ENCODE results near the gene RHOC.

RHOC gene

DNA sequence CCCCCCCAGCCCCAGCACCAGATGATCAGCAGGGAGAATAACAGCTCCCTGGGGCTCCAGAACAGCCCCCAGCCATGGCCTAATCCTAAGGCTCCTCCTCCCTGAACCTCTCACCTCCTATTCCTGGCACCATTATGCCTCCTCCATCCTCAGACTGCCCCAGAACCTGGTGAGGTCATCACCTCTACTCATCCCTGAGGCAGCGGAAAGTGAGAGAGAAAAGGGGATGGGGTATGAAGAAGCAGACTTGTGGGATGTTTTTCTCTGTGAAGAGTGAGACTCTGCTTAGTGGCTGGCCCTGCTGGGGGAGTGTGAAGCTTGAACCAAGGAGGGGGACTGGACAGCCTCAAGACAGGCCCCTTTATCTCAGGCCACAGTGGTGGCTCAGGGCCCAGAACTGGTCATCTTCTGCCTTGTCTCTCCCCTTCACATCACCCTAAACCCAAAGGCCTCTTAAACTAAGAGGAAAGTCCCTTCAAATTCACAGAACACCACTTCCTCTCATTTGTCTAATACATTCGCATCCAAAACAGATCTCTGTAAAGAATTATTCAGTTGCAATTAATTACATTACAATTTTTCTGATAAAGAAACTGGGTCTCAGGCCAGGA is 10.4 kb upstream of the RHOC start:
- no peak for DNase-seq (ENCODE audit: low read depth in 2 of 2)

DNA sequence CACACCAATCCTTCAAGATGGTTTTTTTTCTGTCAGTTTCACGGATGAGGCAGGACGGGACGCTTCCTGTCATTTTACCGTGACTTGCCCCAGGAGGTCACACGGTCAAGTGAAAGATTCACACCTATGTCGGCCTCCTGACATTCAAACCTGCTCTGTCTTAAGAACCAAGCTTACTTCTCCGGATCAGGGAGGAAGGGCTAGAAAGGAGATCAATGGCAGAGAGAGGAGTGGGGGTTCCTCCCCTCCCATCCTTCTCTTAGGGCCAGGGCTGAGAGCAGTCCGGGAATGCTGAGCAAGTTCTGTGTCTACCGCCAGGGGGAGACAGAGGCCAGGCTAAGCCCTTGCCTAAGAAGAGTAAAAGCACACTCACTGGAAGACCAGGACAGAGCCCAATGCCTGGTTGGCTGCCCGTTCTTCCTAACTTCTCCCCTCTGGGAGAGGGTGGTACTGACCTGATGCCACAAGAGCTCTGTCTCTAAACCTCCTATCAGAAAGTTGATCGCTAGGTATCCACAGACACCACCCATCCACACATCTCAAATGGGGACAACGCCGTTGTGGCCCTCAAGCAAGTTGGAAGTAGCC is 9.3 kb upstream of the RHOC start:
- peak; percentile 67 to 80 for DNase-seq (ENCODE audit: low read depth in 2 of 2)

DNA sequence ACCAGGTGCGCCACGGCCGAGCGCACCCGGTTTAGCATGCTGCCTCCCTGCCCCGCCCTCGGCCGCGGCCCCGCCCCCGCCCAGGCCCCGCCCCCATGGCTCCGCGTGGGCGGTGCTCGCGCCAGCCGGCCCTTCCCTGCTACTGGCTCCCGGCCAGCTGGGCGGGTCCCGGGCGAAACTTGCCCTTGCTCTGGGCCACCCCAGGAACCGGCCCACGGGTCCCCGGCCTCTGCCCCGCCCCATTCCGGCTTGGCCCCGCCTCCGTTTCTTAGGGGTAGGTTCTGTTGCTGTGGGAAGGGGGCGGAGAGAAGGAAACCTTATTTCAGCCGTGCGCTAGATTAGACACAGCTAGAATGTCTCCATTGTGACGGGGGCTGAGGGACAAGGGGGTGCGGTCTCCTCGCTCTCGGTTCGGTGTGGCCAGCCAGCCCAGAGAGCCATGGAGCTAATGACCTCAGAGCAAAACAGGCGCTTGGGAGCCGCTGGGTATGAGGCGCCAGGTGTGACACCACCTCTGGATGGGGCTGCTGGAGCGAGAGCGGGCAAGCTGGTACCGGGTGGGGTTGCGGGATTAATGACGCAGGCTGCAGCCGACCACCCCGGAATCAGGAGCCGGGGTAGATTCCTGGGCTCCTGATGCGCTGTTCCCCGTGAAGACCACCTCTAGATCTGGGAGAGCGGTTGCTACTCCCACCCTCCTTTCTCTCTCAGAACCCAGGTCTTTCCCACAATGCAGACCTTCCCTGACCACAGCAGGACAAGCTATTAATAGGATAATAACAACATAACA is 8.5 kb upstream of the RHOC start, which contains the start of gene PPM1J:
TSS of gene PPM1J (minus strand) at position 69 of the 790 bp plus-strand sequence. CDS start at position 38, 31 bp downstream.
- DNase-seq (ENCODE audit: low read depth in 2 of 2), result peak; percentile 76 to 97

DNA sequence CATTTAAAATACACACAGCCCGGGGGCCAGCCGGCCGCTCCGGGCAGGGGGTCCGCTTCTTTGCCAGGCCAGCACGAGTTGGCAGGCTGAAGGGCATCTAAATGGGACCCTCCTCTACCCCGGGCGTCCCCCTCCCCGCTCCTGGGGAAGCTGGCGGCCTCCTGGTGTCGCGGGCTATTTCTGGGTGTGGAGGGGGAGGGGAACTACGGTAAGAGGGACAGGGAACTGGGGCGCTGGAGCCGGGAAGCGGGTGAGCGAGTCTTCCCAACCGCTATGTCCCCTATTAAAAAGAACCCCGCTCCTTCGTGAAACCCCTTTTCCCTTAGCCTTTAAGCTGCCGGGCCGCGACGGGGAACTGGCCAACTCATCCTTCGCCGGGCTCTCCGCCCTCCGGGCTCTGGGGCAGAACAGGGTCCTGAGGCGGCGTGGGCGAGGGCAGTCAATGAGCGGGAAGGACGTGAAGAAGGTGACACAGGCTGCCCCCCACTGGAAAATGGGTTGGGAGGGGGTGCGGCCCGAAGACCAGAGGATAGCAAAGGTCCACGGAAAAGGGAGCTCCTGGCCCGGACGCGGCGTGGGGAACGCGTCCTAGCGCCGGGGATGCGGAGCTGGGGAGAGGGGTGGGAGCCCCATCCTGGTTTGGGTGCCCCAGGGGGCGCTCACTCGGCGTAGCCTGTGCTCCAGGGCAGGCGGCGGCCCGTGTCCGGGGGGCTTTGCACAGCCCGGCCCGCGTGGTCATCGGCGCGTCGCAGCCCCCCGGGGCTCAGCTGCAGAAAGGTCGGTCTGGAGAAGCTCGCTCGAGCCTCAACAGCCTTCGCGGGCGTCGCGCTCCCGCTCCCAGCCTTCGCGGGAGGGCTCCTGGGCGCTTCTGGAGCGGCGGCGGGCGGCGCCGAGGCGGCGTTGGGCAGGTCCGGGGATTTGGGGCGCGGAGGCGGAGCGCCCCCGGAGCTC is 7.7 kb upstream of the RHOC start:
- DNase-seq (ENCODE audit: low read depth in 2 of 2), result no peak

DNA sequence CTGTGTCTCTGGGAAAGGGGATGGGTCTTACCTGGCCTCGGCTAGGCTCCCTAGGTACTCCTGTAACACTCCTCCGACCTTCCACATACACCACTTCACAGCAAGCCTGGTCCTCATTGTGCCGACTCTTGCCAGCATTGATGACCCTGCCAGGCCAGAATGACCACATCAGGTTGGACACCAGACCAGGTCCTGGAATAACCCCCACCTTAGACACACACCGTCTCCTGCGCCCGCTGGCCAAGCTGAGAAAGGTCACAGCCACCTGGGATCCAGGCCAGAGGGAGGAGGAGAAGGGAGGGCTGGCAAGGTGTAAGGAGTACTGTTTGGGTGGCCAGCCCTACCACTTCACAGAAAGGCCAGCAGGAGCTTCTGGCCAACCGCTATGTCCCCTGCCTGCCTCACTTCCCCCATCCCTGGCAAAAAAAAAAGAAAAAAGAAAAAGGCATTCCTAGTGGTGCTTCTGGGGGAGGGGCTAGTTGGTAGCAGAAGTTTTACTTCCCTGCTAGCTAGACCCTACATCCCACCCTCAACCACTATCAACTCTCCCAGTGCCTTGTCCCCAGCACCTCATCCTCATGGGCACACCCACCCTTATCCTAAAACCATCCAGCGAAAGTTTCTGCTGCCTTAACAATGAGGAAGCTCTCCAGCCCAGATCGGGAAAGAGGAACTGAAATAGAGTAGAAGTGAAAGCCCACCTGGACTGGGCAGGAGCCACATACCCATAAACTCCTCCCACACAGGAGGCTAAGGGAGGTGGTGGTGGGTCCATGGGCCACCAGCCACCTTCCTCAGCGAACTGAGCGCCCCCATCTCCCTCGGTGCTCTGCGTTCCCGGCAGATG is 6.8 kb upstream of the RHOC start:
- DNase-seq (ENCODE audit: low read depth in 2 of 2), result no peak

DNA sequence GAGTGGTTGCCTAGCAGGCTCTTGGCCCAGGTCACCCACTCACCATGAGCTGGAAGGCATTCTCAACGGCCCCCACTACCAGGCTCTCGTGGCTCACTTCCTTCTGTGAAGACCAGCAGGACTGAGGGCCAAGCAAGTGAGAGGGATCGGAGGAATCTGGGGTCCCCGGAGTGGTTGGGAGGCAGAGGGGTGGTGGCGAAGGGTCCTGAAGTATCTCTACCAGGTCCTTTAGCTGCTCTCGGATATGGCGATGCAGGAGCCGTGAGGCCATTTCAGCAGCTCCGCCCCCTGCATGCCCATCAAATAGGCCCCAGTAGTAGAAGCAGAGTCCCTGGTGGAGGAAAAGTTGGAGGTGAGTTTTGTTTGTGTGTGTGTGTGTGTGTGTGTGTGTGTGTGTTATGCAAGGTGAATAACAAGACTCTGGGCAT is 5.8 kb upstream of the RHOC start:
- no peak for DNase-seq (ENCODE audit: low read depth in 2 of 2)

DNA sequence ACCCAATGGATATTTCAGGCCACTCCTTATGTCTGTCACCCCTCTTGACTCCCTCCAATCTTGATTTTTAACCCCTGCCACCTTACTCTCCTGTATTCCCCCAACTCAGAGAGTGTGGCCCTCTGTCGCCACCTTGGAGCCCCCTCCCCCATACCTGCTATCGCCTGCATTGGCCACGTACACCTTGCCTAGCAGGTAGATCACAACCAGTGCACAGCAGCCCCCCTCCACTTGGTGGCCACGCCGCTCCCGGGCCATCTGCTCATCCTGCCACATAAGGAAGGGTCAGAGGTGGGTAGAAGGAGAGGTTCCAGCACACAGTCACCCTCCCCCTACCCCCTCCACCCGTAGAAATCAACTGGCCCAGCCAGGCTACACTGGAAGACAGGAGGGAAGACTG is 5.3 kb upstream of the RHOC start:
- no peak for DNase-seq (ENCODE audit: low read depth in 2 of 2)

DNA sequence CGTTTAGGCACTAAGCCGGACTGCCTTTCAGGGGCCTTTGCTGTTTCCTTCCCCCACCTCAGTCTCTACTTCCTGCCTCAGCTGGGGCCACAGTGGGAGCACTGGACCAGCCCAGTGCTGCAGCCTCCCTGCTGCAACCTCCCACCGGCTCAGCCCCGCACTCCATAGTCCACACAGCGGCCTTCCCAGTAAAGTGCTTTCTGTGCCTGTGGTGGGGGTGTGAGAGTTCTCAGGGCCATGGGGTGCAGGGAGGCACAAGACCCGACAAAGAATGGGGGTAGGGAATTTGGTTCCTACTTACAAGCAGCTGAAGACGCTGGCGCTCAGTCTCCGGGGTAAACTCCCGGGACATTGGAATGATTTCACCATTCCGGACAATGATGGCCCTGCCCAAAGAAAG is 4.7 kb upstream of the RHOC start:
- no peak for DNase-seq (ENCODE audit: low read depth in 2 of 2)

DNA sequence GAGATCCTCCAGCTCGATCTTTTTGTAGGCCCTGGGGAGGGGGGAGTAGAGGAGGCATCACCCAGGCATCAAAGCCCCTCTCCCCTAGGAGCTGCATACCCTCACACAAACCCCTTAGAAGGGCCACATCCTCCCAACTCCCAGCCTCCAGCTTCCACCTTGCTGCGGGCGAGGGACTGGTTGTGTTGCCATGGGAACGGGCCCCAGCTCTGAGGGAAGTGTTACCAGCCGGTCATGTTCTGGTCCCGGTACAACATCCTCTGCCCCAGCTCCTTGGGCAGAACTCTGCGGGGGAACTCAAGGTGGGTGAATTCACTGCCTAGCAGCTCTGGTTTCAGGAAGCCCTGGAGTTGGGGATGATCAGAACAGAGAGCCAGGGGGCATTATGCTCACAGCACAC is 4.1 kb upstream of the RHOC start:
- no peak for DNase-seq (ENCODE audit: low read depth in 2 of 2)

DNA sequence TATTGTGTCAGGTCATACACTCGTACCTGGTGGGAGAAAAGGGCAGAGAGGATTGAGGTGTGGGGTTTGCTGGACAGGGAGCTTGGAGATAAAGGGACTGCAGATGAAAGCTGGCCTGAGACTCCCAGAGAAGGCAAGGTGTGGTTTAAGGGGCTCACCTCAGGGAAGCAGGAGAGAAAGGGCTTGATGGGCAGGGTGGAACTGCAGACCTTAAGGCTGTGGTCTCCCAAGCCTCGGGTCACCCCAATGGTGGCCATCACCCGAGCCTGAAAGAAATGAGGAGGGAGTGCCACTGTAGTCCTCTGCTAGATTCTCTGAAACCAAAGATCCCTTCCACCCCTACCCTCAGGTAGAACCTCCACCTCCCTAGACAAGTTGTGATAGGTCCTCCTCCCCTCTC is 3.7 kb upstream of the RHOC start:
- DNase-seq (ENCODE audit: low read depth in 2 of 2), result no peak

DNA sequence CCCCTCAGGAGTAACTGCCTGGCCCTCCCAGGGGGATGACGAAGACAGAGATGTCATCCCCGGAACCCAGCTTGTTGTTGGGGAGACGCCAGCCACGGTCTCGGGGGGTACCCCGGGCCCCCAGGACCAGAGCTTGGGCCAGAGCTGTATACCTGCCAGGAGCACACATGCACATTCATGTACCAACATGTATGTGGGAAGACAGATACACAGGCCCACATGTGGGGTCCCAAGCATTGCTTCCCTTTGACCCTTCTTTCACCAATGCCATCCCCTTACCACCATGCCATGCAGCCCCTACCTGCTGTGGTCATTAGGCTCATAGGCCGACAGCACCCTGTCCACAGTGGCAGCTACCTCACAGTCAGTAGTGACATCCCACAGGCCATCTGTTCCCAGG is 3.2 kb upstream of the RHOC start:
- DNase-seq (ENCODE audit: low read depth in 2 of 2), result no peak

DNA sequence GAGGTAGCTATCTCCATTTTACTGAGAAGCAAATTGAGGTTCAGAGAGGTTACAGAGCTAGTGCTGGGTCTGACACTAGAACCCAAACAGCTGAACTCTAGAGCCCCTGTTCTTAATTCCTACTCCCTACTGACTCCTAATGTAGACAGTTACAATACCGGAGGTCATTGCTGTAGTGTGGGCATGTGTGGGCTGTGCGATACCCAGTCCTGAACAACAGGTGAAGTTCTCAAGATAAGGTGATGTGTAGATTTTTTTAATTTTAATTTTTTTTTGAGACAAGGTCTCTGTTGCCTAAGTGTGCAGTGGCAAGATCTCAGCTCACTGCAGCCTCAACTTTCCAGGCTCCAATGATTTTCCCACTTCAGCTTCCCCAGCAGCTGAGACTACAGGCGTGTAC is 1.6 kb upstream of the RHOC start:
- DNase-seq (ENCODE audit: low read depth in 2 of 2), result no peak

DNA sequence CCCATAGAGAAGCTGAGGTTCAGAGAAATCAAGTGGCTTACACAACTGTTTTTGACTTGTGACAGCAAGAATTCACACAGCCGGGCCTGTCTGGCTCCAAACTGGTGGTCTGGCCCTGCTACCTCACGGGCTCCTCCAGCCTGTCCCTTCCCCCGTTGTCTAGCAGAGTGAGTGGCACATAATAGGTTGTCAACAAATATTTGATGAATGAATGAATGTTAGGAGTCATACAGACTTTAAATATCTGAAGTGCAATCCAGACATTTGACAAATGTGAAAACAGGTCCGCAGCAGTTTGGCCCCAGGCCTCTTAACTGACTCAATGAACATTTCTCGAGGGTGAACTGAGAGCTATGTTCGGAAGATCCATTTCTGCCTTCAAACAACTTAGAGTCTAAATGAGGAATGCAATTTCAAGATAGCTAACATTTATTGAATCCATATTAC is 1.1 kb upstream of the RHOC start:
- DNase-seq (ENCODE audit: low read depth in 2 of 2), result no peak

DNA sequence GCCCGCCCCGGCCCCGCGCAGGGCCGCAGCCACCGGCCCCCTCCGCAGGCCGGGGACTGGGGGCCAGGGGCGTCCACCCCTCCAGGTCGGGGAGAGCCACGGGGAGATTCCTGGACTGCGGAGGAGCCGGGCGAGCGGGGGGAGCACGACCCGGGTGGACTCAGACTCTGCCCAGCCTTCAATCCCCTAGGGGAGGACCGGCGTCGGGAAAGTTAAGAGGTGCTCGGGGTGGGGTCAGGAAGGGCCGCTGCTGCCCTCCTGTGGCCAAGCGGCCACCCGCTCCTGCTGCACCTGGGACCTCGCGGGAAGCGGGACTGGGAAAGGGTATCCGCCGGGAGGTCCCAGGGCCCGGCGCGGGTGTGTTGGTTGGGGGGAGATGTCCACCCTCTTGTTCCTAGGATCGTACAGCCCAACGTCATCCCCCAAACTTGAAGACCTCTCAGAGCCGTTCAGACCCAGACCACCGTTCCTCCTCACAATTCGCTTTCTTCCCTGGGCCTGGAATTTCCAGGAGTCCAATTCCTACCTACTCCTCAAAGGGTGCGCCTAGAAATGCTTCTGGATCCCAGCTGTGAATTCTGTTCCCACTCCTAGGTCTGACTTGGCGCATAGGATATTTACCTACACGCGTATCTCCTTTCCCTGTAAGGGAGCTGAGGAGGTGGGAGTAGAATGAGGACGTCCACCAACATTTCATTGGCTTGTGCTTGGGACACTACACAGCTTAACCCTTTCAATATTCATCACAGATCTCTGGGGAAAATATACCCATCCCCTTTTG is 484 bp upstream of the RHOC start:
- DNase-seq (ENCODE audit: low read depth in 2 of 2), result peak; percentile 39 to 57

DNA sequence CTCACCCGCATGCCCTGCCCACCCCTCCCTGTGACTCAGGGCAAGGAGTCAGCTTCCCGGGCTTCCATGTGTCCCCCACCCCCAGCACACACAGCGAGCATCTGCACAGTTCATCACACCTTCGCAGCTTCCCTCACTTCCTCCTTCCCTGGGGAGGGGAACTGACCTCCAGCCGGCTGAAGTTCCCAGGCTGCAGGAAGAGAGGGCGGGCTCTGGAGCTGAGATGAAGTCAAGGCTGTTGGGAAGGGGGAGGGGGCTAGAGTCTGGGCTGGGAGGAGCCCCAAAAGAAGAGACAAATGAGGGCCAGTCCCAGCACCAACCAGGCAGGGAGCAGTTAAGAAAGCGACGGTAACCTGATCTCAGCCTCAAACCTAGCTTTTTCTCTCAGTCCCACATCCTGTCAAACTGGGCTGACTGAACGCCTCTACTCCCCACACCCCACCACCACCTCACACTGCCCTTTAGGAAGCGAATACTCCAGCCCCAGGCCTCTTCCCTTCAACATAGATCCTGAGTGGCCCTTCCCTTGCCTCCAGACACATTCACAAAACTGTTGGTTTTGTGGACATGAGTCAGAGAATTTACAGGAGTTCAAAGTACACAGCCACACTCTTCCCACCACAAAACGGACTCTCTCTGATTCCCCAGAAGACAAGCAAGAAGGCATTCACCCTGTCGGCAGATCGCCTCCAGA is 1.8 kb downstream of the RHOC start:
- DNase-seq (ENCODE audit: low read depth in 2 of 2), result no peak

DNA sequence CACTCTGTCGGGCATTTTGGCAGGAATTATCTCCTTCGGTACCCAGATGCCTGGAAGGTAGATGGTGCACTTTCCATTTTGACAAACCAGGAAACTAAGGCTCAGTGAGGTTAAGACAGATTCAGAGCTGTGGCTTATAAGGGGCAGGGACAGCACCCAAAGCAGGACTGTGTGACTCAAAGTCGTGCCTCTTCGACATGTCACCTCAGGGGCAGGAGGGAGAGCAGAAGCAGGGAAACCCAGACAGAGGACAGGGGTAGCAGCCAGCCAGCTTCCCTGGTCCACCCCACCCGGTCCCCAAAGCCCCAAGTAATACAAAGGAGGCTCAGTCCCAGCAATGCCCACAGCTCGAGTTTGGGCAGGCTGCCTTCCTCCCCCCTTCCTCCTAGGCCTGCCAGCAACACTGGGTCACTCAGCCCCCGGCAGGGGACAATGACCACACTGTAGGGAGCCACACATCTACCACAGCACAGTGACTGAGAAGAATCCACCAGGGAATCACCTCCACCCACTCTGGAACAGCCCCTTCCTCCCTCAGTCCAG is 2.5 kb downstream of the RHOC start:
- no peak for DNase-seq (ENCODE audit: low read depth in 2 of 2)

DNA sequence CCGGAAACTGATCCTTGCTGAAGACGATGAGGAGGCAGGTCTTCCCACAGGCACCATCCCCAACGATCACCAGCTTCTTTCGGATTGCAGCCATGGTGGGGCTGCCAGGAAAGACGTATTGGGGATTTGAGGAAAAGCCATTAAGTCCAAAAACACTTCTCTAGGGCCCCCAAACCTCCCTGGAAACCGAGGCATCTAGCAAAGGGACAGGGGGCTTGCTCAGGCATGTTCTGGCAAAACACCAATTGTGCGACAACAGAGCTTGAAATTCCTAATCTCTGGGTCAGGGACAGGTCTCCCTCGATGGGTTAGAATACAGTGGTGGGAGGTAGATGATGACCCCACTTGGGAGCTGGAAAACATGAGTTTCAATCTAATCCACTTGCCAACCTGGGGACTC is 3.2 kb downstream of the RHOC start:
- DNase-seq (ENCODE audit: low read depth in 2 of 2), result no peak

DNA sequence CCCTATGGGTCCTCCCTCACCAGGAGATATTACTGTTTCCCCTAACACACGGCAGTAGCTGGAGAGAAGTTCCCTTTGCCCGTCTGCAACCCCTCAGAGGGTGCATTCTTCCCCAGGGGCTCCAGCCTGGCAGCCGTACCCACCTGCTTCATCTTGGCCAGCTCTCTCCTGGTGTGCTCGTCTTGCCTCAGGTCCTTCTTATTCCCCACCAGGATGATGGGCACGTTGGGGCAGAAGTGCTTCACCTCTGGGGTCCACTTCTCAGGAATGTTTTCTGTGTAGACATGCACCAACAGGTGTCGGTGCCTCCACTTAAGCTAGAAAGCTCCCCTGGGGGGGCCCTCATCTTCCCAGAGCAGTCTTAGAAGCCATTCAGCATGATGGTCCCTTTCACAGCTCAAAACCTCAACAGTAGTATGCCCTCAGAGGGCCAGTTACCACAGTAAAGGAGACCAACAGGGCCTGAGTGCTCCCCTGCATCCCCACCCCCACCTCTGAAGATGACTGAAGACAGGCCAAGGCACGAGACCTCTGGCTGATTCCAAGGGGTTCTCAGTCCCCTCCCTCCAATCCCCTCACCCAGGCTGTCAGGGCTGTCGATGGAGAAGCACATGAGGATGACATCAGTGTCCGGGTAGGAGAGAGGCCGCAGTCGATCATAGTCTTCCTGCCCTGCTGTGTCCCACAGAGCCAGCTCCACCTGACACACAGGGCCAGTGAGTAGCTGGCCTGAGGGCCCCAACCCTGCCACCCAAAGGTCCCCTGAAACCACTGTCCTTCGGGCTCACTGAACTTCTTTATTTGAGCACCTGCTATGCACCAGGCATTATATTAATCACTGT is 4.3 kb downstream of the RHOC start:
- no peak for DNase-seq (ENCODE audit: low read depth in 2 of 2)

DNA sequence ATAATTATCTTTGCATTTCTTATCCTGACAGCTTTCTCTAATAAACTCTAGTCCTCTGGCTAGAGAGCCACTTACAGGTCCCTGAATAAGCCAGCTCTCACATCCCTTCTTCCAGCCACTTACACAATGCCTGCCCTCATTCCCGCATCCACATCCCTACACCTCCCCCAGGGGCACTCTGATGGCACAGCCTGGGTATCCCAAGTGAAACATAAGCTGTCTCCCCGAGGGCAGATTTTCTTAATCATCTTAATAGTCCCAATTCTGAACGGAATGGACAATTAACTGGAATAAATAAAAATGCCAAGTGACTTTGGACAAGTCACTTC is 4.9 kb downstream of the RHOC start:
- DNase-seq (ENCODE audit: low read depth in 2 of 2), result no peak

Measured in stimulated activated CD4-positive, alpha-beta T cell treated with anti-CD3 and anti-CD28 coated beads, Interleukin-12 subunit alpha, Interleukin-12 subunit beta, amount 100 ng/mL, for 24 hours (primary cell).